H1 (cell line): ENCODE data around the gene TPD52L2. TPM values are rescaled to one million over a fixed set of nuclear protein-coding genes. Genes with fewer than 3 reads are reported as not detected.

Source experiments
- JUND ChIP-seq: IDR thresholded peaks from 2 replicates; pipeline ENCODE4 v1.6.1; 2011; ENCODE audit warnings: mild to moderate bottlenecking, improper control_type of control experiment, low read length
- POLR2A ChIP-seq, 2 experiments: IDR thresholded peaks; 1 replicate in 1 of 2; 2 replicates in 1 of 2; pipeline ENCODE4 v1.6.1; 2011; ENCODE audit warnings: low read depth in 2 of 2, low read length in 2 of 2, mild to moderate bottlenecking in 2 of 2; ENCODE audit errors: control extremely low read depth in 1 of 2
- polyA plus RNA-seq, 7 experiments: library from polyadenylated mRNA; depleted of rRNA in 3 of 7; stranded (reverse) in 5 of 7; unstranded in 2 of 7; fragments of >200 nt in 5 of 7; fragments of 200-250 nt in 2 of 7; gene quantifications; 1 replicate in 5 of 7; 2 replicates in 1 of 7; 4 replicates in 1 of 7; pipeline versions ENCODE4 v1.2.1 to v1.2.3, GENCODE V29; 2011 to 2013; ENCODE audit warnings: missing spikeins in 2 of 7, mixed read lengths in 2 of 7
- total RNA-seq: library from RNA; stranded (reverse); fragmentation: NEBNext Ultra II Directional; extraction: Animal tissue kit (Norgen Biotek cat#: 25700); gene quantifications from 2 replicates; pipeline ENCODE4 v1.2.1, GENCODE V29; 2021

The TPD52L2 gene
- total and polyA plus RNA-seq, 2 of the 8 experiments (the other 6 are each of a cell fraction or from before 2014, with no cell fraction given), result 77.1 to 80.2 TPM

- TF ChIP-seq POLR2A (IDR thresholded peaks at IDR 0.05; ENCODE audit: control extremely low read depth in 1 of 2, low read depth in 2 of 2, low read length in 2 of 2), result no peak
- no peak for TF ChIP-seq JUND
Observed at GRCh38 chr20:63836458-63837344, 28.4 kb upstream of the TPD52L2 start (continued).
